HG03135 (cell line): ENCODE data around the gene RNF144A.

Experiments
- ATAC-seq: cut with Tn5 transposase; IDR thresholded peaks from one replicate; pipeline ENCODE4 v1.9.1; 2021; ENCODE audit warnings: mild to moderate bottlenecking, moderate library complexity; ENCODE audit not compliant: unreplicated experiment

The RNF144A gene

GRCh38 chr2:7070483-7070882 lies 153.3 kb downstream of the RNF144A start:
- ATAC-seq, result no peak

- ATAC-seq, result no peak
Observed at GRCh38 chr2:7071154-7071553, 153.9 kb downstream of the RNF144A start.

- ATAC-seq, result no peak
Observed at GRCh38 chr2:7071916-7072556, 154.8 kb downstream of the RNF144A start.

GRCh38 chr2:7073901-7074300 lies 156.7 kb downstream of the RNF144A start:
- no peak for ATAC-seq

- ATAC-seq, result no peak
Observed at GRCh38 chr2:7075834-7076233, 158.6 kb downstream of the RNF144A start.

- ATAC-seq, result no peak
Observed at GRCh38 chr2:7077660-7078267, 160.6 kb downstream of the RNF144A start.

GRCh38 chr2:7083580-7084509 lies 166.6 kb downstream of the RNF144A start:
- no peak for ATAC-seq

- no peak for ATAC-seq
Observed at GRCh38 chr2:7084601-7085000, 167.4 kb downstream of the RNF144A start.

GRCh38 chr2:7089284-7089683 lies 172.1 kb downstream of the RNF144A start:
- ATAC-seq, result no peak

GRCh38 chr2:7089898-7090510 lies 172.8 kb downstream of the RNF144A start:
- no peak for ATAC-seq

- no peak for ATAC-seq
Observed at GRCh38 chr2:7093376-7093775, 176.2 kb downstream of the RNF144A start.
